WTC11 (cell line): ENCODE measurements around the gene QSOX2.

Source experiments
- IRF2 ChIP-seq: sonication (generic); formaldehyde crosslinking; IDR thresholded peaks from 2 replicates; pipeline ENCODE4 v1.8.0; 2022; ENCODE audit warnings: low read depth, missing genetic modification reagents, borderline replicate concordance
- JUN ChIP-seq: sonication (generic); formaldehyde crosslinking; IDR thresholded peaks from 2 replicates; pipeline ENCODE4 v1.8.0; 2023; ENCODE audit warnings: mild to moderate bottlenecking, missing genetic modification reagents
- TEAD1 ChIP-seq: sonication (generic); formaldehyde crosslinking; IDR thresholded peaks from 2 replicates; pipeline ENCODE4 v1.8.0; 2022; ENCODE audit warnings: mild to moderate bottlenecking, missing genetic modification reagents
- ZNF138 ChIP-seq: sonication (generic); formaldehyde crosslinking; conservative IDR thresholded peaks from 2 replicates; pipeline ENCODE4 v1.8.1; 2022; ENCODE audit warnings: mild to moderate bottlenecking, moderate library complexity, missing genetic modification reagents
- TF ChIP-seq, protein P1 (sequence below): sonication (generic); formaldehyde crosslinking; IDR thresholded peaks from 2 replicates; pipeline ENCODE4 v1.8.1; 2022; ENCODE audit warnings: mild to moderate bottlenecking, moderate library complexity, missing genetic modification reagents
- TF ChIP-seq, protein P2 (sequence below): fragments of 200-600 bp; IDR thresholded peaks from 2 replicates; pipeline ENCODE4 v1.8.0; 2022; ENCODE audit warnings: antibody characterized with exemption
- TF ChIP-seq, protein P3 (sequence below): sonication (generic); formaldehyde crosslinking; IDR thresholded peaks from 2 replicates; pipeline ENCODE4 v1.8.1; 2023; ENCODE audit warnings: mild to moderate bottlenecking, missing genetic modification reagents, moderate library complexity
- TF ChIP-seq, protein P4 (sequence below): sonication (generic); formaldehyde crosslinking; IDR thresholded peaks from 2 replicates; pipeline ENCODE4 v1.8.0; 2022; ENCODE audit warnings: mild to moderate bottlenecking, missing genetic modification reagents

DNA sequence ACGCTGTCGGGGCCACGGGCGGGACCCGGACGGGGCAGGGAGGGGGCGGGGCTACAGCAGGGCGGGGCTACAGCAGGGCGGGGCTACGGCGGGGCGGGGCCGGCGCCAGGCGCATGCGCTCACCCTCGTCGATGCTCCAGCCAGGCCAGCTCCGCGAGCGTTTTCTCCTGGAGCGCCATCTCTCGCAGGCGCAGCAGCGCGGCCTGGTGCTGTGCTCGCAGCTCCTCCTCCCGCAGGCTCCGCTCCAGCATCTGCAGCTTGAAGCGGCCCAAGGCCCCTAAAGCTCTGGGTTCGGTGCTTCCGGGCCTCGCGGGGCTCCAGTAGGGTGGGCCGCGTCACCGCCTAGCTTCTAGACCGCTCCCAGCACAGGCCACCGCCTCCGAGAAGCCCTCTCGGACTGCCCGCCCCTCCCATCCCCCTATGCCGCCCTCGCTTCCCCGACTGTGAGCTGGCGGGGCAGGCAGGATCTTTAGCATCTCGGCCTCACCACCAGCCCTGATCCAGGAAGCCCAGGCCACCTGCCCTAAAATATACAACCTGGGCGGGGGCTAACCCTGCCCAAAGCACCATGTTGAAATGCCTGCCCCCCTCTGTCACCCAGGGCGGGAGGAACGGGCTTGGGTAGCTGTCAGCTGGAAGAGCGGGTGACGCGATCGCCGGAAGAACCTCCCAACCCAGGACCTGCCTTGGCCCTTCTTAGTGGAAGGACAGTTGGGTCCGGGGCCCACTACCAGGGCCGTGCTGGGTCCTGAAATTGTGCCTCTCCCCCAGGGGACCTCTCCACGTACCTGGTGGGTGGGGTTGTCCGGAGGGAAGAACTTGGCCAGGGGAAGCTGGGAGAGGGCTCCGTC, 21.9 kb upstream of the QSOX2 start:
- TF ChIP-seq TEAD1 (no peak), ZNF138 (no peak), JUN (CRISPR knock-in tag) (no peak), IRF2 (no peak)
- TF ChIP-seq, protein P1, sequence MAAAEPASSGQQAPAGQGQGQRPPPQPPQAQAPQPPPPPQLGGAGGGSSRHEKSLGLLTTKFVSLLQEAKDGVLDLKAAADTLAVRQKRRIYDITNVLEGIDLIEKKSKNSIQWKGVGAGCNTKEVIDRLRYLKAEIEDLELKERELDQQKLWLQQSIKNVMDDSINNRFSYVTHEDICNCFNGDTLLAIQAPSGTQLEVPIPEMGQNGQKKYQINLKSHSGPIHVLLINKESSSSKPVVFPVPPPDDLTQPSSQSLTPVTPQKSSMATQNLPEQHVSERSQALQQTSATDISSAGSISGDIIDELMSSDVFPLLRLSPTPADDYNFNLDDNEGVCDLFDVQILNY (CRISPR knock-in tag), result no peak
- TF ChIP-seq, protein P2, sequence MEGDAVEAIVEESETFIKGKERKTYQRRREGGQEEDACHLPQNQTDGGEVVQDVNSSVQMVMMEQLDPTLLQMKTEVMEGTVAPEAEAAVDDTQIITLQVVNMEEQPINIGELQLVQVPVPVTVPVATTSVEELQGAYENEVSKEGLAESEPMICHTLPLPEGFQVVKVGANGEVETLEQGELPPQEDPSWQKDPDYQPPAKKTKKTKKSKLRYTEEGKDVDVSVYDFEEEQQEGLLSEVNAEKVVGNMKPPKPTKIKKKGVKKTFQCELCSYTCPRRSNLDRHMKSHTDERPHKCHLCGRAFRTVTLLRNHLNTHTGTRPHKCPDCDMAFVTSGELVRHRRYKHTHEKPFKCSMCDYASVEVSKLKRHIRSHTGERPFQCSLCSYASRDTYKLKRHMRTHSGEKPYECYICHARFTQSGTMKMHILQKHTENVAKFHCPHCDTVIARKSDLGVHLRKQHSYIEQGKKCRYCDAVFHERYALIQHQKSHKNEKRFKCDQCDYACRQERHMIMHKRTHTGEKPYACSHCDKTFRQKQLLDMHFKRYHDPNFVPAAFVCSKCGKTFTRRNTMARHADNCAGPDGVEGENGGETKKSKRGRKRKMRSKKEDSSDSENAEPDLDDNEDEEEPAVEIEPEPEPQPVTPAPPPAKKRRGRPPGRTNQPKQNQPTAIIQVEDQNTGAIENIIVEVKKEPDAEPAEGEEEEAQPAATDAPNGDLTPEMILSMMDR, result no peak
- TF ChIP-seq, protein P3, sequence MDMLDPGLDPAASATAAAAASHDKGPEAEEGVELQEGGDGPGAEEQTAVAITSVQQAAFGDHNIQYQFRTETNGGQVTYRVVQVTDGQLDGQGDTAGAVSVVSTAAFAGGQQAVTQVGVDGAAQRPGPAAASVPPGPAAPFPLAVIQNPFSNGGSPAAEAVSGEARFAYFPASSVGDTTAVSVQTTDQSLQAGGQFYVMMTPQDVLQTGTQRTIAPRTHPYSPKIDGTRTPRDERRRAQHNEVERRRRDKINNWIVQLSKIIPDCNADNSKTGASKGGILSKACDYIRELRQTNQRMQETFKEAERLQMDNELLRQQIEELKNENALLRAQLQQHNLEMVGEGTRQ (CRISPR knock-in tag), result no peak
- TF ChIP-seq, protein P4, sequence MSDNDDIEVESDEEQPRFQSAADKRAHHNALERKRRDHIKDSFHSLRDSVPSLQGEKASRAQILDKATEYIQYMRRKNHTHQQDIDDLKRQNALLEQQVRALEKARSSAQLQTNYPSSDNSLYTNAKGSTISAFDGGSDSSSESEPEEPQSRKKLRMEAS (CRISPR knock-in tag), result no peak
